OCI-LY3 (cell line): ENCODE measurements around the gene FUOM.

Experiments
- EZH2phosphoT487 ChIP-seq: fragments of 200-600 bp; shearing (Covaris generic); IDR thresholded peaks from 2 replicates; pipeline ENCODE4 v1.6.1; 2018; ENCODE audit warnings: antibody characterized with exemption, mixed run types, low read depth
- TF ChIP-seq, protein P1 (sequence below): fragments of 200-600, 300-600 bp; sonication (generic); IDR thresholded peaks from 2 replicates; pipeline ENCODE4 v1.5.1; 2014; ENCODE audit warnings: antibody characterized with exemption, low read length, low read depth

DNA sequence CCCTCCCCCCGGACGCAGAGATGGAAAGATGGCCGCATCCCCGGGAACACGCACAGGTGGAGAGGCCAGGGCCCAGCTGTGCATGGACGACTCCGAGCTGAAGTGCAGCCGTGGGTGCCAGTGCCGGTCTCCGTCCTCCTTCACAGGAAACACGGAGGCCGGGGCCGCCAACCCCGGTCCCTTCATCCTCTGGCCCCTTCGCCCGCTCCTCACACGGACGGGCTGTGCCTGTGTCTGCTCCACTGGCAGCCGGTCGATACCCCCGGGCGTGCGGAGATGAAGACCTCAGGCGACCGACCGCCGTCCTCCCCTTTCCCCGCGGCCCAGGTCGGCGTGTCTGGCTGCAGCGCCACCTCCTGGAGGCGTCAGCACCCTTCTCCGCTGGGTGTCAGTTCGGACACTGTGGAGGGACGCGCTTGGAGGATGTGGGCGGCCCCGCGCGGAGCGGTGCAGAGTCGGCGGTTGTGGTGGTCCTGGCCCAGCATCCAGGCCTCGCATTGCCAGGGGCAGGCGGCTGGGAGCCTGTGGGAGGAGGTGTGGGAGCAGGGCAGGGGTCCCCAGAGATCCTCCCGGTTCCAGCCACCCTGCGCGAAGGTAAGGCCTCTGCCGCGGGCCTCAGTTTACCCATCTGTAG lies 39.2 kb downstream of the FUOM start:
- TF ChIP-seq EZH2phosphoT487, result no peak
- TF ChIP-seq, protein P1, sequence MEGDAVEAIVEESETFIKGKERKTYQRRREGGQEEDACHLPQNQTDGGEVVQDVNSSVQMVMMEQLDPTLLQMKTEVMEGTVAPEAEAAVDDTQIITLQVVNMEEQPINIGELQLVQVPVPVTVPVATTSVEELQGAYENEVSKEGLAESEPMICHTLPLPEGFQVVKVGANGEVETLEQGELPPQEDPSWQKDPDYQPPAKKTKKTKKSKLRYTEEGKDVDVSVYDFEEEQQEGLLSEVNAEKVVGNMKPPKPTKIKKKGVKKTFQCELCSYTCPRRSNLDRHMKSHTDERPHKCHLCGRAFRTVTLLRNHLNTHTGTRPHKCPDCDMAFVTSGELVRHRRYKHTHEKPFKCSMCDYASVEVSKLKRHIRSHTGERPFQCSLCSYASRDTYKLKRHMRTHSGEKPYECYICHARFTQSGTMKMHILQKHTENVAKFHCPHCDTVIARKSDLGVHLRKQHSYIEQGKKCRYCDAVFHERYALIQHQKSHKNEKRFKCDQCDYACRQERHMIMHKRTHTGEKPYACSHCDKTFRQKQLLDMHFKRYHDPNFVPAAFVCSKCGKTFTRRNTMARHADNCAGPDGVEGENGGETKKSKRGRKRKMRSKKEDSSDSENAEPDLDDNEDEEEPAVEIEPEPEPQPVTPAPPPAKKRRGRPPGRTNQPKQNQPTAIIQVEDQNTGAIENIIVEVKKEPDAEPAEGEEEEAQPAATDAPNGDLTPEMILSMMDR, result peak; percentile 51
